ENCODE data around the gene LRMDA. TPM values are rescaled to one million over a fixed set of nuclear protein-coding genes. Genes with fewer than 3 reads are reported as not detected.

Gene LRMDA
- total and polyA plus RNA-seq, 7 donors = 2.8 to 22.2 (median 9.0) TPM

- intact Hi-C loops (cut with DNase I) = no loop called here
- 65 to 68% methylated on average over 4 of the region's 4 CpGs for WGBS, 2 donors
- Histone ChIP-seq H3K4me3 (no peak overlapping the region), H3K9me3 (no peaks in the 10 kb centered on the region), H3K4me1 (no peaks in the 10 kb centered on the region), H3K36me3 (no peaks in the 10 kb centered on the region), H3K27ac (no peak overlapping the region), H3K27me3 (no peaks in the 10 kb centered on the region)
- DNase-seq = no peak
- TF ChIP-seq EP300 (IDR thresholded peaks at IDR 0.05) = no peak
- TF ChIP-seq CTCF (IDR thresholded peaks at IDR 0.05) = no peak
- TF ChIP-seq POLR2AphosphoS5 (IDR thresholded peaks at IDR 0.05) = no peak
- TF ChIP-seq POLR2A (IDR thresholded peaks at IDR 0.05) = no peak
Observed at GRCh38 chr10:75880031-75880775, 448.8 kb downstream of the LRMDA start.

GRCh38 chr10:75883081-75884072 is 452.0 kb downstream of the LRMDA start:
- no peak for DNase-seq
- H3K27me3 ChIP-seq = no peaks in the 10 kb centered on the region
- no peaks in the 10 kb centered on the region for H3K4me1 ChIP-seq
- TF ChIP-seq EP300 (IDR thresholded peaks at IDR 0.05) (no peak), POLR2AphosphoS5 (IDR thresholded peaks at IDR 0.05) (no peak), POLR2A (IDR thresholded peaks at IDR 0.05) (no peak), CTCF (IDR thresholded peaks at IDR 0.05) (no peak)
- no peak overlapping the region for H3K27ac ChIP-seq
- no peaks in the 10 kb centered on the region for H3K9me3 ChIP-seq
- H3K36me3 ChIP-seq = no peaks in the 10 kb centered on the region
- 69 to 85% methylated on average over 9 of the region's 9 CpGs for WGBS, 2 donors
- H3K4me3 ChIP-seq = no peak overlapping the region
- intact Hi-C loops (cut with DNase I) = no loop called here

- H3K4me3 ChIP-seq = no peak overlapping the region
- H3K36me3 ChIP-seq = no peaks in the 10 kb centered on the region
- H3K27me3 ChIP-seq = no peaks in the 10 kb centered on the region
- intact Hi-C loops (cut with DNase I) = no loop called here
- no peak for DNase-seq
- no peak overlapping the region for H3K27ac ChIP-seq
- WGBS, 2 donors = 90 to 93% methylated on average over 5 of the region's 5 CpGs
- no peaks in the 10 kb centered on the region for H3K9me3 ChIP-seq
- TF ChIP-seq POLR2A (IDR thresholded peaks at IDR 0.05) (no peak), EP300 (IDR thresholded peaks at IDR 0.05) (no peak), POLR2AphosphoS5 (IDR thresholded peaks at IDR 0.05) (no peak), CTCF (IDR thresholded peaks at IDR 0.05) (no peak)
- no peaks in the 10 kb centered on the region for H3K4me1 ChIP-seq
Observed at GRCh38 chr10:75884808-75885207, 453.4 kb downstream of the LRMDA start.

- TF ChIP-seq CTCF (IDR thresholded peaks at IDR 0.05) (no peak), EP300 (IDR thresholded peaks at IDR 0.05) (no peak), POLR2AphosphoS5 (IDR thresholded peaks at IDR 0.05) (no peak), POLR2A (IDR thresholded peaks at IDR 0.05) (no peak)
- Histone ChIP-seq H3K36me3 (no peaks in the 10 kb centered on the region), H3K4me3 (no peak overlapping the region), H3K27me3 (no peaks in the 10 kb centered on the region), H3K27ac (no peak overlapping the region), H3K9me3 (no peaks in the 10 kb centered on the region), H3K4me1 (no peaks in the 10 kb centered on the region)
- 93 to 96% methylated on average over 2 of the region's 2 CpGs for WGBS, 2 donors
- DNase-seq = no peak
- intact Hi-C loops (cut with DNase I) = no loop called here
Observed at GRCh38 chr10:75887369-75887768, 455.9 kb downstream of the LRMDA start.

Measured in sigmoid colon (tissue), 7 donors.